Kidney tubule cell (primary cell): Measurements from ENCODE around the gene HK2.
"Not testable (repeated sequence)": the region's sequence is repeated elsewhere in the genome, so short reads cannot be mapped to it uniquely, and the experiment has no call there.

Experiments
- DNase-seq: peaks from one replicate; pipeline ENCODE4 v3.0.0-alpha.2; 2018; ENCODE audit warnings: low spot score

The HK2 gene

DNA sequence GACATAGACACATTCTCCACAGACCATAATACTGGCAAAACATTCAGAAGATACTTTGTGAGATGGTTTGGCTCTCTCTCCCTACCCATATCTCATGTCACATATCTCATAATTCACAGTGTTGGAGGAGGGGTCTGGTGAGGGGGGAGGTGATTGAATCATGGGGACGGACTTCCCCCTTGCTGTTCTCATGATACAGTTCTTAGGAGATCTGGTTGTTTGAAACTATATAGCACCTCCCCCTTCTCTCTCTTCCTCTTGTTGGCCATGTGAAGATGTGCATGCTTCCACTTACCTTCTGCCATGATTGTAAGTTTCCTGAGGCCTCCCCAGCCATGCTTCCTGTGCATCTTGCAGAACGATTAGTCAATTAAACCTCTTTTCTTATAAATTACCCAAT lies 61.1 kb downstream of the HK2 start:
- no peak for DNase-seq

DNA sequence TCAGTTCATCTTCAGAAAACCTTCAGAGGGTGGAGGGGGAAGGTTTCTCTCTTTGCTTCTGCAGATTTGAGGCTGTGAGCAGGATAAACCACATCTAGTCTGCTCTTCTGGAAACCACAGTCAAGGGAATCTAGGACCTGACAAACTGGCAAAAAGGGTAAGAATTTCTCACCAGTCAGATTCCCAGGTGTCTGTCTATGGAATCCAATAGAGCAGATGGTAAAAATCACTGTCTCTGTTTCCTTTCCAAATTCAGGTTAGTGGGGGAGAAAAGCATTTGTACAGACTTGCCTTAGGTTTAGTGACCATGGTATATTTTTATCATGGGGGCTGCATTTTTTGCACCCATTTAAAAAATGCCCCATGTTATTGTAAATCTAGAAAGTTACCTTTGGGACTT lies 62.3 kb downstream of the HK2 start:
- DNase-seq = no peak

DNA sequence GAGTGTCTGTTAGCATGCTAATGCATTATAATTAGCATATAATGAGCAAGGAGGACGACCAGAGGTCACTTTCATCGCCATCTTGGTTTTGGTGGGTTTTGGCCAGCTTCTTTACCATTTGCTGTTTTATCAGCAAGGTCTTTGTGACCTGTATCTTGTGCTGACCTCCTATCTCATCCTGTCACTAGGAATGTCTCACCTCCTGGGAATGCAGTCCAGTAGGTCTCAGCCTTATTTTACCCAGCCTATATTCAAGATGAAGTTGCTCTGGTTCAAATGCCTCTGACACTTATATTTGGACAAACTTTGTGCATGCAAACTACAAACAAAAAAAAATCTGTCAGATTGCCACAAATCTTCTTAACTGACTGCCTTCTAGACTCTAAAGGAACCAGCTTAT lies 66.3 kb downstream of the HK2 start:
- DNase-seq = not testable (repeated sequence)

DNA sequence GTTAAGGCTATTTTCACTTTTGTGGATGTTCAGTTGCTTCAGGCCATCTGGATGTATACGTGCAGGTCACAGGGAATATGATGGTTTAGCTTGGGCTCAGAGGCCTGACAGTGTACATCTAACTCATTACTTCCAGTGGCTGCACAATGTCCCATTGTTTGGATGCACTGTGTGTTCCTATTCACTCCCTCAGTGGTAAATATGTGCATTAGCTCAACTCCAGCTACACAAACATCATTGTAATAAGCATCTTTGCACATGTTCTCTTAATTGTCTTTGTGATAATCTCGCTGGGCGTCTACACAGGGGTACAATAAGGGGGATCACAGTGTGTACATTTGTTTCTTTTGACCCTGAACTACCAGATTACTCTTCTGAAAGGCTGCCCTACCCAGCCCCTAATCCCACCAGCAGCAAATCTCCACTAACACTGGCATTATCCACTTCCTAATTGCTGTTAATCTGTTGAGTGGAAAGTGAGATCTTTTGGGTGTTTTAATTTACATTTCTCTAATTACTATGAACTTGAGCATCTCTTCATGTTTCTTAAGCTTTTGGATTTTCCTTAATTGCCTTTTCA lies 68.4 kb downstream of the HK2 start:
- DNase-seq = no peak

DNA sequence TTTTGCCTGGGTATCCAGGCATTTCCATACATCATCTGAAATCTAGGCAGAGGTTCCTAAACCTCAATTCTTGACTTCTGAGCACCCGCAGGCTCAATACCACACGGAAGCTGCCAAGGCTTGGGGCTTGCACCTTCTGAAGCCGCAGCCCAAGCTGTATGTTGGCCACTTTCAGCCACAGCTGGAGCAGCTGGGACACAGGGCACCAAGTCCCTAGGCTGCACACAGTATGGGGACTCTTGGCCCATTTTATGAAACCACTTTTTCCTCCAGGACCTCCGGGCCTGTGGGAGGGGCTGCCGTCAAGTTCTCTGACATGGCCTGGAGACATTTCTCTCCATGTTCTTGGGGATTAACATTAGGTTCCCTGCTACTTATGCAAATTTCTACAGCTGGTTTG lies 72.5 kb downstream of the HK2 start:
- no peak for DNase-seq

DNA sequence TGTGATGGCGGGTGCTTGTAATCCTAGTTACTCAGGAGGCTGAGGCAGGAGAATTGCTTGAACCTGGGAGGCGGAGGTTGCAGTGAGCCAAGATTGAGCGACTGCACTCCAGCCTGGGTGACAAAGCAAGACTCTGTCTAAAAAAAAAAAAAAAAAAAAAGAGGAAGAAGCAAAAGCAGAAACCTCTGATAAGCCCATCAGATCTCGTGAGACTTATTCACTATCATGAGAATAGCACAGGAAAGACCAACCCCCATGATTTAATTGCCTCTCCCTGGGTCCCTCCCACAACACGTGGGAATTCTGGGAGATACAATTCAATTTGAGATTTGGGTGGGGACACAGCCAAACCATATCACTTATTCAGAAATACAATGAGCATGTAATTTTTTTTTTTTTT lies 73.6 kb downstream of the HK2 start:
- DNase-seq = not testable (repeated sequence)

DNA sequence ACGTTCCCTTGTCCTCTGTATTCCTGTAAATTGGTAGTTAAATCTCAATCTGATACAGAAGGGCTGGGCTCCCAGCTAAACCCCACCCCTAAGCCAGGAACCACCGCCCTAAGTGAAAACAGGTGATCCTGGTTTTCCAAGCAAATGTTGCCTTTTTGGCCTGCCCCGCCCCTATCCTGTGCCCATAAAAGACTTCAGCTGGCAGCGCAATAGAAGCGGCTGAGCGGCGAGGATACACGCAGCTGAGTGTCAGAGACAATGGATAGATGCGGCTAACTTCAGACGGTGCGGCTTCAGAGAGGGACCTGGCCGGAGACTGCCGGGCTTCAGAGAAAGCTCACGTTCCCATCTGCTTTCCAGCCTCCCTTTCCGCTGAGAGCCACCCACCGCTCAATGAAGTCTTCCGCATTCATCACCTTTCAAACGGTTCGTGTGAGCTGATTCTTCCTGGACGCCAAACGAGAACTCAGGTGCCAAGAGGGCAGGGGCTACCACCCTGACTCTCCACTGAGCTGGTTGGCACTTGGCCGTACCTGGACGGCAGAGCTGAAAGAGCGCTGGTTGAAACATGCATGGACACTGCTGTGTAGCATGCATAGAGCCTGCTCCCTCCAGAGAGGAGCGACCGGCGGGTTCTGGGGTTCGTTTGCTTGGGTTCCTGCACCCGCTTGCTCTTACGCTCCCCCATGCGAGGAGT lies 75.0 kb downstream of the HK2 start:
- DNase-seq = peak; percentile 8

DNA sequence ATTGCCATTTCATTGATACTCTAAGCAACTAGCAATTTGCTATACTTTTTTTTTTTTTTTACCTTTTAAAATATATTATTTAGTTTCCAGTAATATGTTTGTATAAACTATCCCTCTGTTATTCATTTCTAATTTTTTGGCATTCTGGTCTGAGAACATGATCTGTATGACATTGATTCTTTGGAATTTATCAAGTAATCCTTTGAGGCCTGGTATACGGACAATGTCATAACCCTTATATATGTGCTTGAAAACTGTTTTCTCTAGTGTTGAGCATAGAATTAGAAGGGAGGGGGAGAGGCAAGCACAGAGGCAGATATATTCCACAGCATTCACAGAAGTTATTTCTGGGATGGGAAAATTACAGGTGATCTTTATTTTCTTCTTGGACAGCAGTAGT lies 76.3 kb downstream of the HK2 start:
- no peak for DNase-seq

DNA sequence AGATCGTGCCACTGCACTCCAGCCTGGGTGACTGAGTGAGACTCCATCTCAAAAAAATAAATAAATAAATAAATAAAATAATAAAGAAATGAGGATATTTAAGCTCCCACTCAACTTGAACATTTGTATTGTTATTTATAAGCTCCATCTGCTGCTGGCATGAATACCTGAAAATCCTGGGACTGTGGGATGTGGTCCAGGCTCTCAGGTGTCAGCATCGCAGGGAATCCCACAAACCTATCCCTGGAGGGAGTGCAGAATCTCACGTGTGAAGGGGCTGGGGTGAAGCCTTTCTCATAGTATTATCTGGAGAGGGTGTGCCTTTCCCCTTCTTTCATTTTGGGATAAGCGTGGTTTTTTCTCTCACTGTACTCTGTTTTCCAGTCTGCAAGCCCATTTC lies 77.1 kb downstream of the HK2 start:
- DNase-seq = no peak

DNA sequence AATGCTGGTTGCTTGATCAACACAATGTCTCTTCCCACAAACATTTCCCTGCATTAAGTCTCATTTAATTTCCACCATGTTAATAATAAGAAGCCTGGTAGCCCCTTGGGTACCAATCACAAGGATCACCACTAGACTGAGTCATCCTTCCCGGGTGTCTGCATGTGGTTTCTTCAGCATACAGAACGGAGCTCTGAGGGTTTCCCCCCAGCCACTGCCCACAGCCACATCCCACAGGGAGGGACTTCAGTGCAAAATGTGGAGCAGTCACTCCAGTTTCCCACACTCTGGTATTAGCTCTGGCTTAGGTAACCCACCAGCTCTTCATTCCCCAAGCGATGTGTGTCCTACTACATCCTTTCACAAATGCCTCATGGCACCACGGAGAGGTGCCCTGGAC lies 81.8 kb downstream of the HK2 start:
- DNase-seq = peak; percentile 58

DNA sequence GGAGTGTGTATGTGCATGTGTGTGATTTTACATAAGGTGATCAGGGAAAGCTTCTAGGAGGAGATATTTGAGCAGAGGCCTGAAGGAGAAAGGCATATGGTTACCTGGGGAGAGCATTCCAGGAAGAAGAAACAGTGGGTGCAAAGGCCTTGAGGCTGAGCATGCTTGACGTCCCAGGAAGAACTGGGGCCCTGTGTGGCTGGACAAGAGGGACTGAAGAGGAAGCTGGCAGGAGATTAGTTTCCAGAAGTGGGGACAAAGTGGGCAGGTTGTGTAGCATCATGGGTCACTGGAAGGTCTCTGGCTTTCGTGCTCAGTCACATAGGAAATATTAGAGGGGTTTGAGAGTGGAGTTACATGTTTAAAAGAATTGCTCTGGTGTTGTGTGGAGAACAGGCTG lies 82.5 kb downstream of the HK2 start:
- no peak for DNase-seq

DNA sequence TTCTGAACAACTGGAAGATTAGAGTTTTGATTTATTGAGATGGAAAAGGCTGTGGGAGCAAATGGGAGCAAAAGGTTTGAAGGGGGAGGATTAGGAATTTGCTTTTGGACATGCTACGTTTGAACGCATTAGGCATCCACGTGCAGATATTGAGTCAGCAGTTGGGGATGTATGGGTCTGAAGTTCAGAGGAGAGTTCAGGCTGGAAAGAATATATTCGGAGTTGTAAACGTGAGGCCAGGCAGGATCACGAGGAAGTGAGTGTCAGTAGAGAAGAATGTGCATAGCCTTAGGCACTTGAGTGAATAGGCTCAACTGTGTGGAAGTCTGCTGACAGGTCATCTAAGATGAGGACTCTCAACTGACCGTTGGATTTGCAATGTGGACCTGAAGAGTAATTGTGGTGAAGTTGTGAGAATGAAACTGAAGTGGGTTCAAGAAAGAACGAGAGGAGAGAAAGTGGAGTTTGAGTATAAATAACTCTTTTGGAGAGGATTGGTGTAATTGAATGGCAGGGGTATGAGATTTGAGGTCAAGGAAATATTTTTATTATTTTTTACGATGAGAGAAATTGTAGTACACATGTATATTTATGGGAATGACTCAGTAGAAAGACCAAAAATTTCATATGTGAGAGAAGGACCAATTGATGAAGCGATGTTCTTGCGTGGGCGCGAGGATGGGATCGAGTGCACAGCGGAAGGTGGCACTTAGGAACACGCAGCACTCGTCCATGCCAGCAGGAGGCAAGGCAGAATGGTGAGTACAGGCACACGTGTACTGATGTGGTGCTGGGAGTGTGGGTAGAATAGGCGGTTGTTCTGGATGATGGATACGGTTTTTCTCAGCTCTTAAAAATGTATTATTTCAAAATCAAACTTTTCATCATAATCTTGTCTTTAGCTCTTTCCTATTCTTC lies 84.0 kb downstream of the HK2 start:
- peak; percentile 86 for DNase-seq

DNA sequence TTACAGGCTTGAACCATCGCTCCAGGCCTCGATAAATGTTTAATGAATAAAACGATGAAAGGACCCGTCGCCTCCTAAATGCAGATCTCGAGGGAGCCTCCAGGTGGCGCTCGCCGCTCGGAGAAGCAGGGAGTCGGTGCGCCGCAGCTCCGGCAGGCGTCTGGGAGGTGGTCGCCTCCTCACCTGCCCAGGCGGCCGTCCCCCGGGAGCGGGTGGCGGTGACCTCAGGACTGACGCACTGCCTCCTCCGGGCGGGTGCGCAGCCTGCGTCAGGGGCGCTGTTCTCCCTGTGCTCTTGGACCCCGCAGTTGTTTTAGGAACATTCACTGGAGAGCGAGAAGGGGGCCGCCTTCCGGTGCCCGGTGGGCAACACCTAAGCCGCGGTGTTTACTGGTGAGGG lies 85.9 kb downstream of the HK2 start:
- DNase-seq = peak; percentile 60

DNA sequence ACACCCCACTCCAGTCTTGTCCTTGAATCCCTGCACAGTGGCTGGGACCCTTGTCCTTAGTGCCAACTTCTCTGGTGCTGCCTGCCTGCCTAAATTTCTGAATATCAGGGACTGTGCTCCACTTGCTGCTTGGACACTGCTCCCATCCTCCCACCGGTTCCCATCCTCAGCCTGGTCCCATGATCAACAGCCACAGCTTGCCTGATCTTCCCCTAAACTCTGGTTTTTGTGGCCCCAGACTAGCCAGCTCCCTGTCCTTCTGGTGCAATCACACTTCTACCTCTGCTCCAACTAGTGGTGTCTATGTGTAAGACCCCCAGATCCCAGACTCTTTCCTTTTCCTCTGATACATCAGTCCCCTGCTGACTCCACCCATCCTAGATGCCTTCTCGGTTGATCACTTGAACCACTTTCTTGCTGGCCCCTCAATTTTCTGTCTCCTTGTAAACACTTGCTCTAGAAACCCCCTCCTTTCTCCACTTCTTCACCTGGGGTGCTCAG lies 87.4 kb downstream of the HK2 start:
- DNase-seq = no peak

DNA sequence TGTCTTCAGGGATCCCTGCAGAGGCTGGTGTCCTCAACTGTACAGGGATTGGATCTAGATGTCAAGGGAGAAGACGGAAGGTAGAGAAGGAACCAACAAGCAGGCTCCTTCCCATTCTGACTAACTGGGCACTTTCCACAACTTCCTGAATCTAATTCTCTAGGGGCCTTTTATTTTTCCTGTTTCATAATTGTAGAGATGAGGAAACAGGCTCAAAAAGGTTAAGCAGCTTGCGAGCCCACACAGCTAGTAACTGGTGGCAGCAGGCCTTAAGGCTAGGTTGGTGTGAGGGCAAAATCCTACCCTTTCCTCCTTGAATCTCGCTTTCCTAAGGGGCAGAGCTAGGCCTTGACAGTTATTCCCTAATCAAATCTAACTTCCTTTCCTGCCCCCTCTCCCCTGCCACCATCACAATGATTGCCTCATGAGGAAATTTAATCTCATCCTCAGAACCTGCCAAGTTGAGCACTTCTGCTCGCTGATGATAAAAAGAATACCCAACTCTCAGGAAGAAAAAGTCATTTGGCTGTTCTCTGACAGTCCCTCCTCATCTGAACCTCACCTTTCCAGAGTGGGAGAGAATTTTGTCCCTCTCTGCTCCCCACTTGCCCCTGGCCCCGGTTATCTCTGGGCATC lies 88.8 kb downstream of the HK2 start:
- no peak for DNase-seq

DNA sequence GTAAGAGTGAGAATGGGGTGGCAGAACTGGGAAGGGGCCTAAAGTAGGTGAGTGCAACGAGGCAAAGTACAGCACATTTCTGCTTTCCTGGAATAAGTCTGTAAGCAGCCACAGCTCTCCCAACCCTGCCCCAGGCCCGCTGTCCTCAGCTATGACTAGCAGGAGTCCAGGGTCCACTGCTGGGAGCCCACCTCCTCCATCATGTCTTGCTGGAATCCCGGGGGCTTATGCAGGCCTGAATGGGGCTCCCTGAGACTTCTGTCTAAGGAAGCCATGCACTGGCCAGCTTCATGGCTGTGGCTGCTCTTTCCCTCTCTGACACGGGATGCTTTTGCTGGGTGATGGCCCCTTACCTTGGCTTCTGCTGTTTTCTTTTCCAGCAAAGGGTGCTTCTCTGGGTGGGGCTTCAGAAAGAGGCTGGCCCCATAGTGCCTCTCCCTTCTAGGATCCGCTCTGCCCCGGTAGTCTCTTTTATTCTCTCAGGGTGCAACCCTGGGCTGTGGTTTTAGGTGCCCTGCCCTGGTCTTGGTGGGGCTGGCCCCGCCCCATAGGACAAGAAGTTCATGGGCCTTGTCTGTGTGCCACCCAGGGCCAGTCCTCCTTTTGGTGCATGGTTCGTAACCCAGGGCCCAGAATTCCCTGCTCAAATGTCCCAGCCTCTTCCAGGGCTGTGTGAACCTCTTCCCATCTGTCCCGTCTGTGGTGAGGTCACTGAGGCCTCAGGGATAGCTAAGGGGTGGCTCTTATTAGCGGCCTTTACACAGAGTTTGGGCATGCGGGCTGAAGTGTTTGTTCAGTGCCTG lies 90.7 kb downstream of the HK2 start:
- no peak for DNase-seq

DNA sequence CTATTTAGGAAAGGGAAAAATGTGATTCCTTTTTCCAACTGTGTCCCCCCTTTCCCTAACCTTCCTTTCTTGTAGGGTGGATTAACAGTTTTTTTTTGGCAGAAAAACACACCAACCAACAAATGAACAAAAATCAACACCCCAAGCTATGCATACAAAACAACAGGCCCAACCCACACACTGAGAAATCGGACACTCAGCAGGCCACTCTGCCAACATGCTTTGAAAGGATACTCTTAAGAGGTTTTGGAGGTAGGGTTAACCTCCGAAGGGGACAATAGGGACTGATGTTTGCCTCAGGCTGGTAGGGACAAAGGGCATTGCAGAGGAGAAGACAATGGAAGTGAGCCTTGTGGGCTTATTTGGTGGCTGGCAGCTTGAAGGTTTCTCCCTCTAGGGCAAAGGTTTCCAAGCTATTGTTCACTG lies 91.4 kb downstream of the HK2 start:
- no peak for DNase-seq

DNA sequence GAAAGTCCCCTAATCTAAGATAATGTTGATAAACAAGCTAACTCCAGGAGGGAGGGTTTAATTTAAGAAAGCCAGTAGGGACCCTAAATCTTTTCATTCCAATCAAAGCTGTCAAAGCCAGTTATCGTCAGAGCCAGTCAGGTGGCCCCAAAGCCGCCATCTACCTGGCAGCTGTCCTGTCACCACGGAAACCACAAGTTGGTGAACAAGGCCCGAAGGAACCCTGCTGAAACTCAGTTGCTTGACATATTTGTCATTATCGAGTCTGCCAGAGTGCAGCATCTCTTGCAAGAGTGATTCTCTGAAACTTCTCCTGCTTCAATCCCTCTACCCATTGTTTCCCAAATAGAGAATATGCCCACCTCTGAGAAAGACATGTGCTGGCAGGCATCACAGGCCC lies 93.7 kb downstream of the HK2 start:
- DNase-seq = no peak

DNA sequence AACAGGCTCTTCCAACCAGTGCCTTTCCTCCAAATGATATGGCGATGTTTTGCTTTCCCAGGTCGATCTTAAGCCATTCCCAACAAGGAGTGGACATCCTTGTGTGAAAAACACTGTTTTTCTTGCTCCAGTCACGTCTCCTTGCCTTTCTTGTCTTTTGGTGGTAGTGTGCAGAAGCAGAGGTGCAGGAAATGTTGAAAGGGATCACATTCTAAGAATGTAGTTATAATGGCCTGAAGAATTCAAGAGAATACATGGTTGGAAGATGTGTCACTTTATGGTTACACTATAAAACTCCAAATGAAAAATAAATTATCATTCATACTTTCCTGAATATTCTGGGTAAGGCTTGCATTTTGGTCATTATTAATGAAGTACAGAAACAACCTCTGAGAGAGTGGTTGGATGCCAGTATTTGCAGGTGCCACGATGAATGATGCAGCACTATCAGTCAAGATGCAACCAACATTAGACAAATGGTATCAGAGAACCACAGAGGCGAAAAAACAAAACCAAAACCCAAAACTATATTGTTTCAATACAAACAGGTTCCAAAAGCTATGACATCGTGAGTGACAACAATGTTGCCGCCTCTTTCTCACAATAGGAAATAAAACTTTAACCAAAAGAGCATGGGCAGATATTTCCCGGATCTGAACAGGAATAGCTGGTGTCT lies 97.0 kb downstream of the HK2 start:
- DNase-seq = no peak

DNA sequence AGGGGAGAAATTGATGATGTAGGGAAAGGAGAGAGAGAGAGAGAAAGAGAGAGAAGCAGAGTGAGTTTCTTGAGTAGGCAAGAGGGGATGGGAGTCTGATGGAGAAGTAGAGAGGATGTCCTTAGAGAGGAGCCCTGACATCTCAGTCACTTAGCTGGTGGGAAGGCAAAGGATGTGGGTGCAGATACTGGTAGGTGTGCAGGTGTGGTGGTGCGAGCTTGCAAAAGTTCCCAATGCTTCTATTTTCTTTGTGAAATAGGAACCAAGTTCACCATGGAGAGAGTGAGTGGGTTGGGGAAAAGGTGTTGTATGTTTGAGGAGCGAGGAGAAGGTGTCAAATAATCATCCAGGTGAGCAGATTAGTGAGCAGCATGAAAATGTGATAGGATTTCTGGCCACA lies 98.0 kb downstream of the HK2 start:
- no peak for DNase-seq

DNA sequence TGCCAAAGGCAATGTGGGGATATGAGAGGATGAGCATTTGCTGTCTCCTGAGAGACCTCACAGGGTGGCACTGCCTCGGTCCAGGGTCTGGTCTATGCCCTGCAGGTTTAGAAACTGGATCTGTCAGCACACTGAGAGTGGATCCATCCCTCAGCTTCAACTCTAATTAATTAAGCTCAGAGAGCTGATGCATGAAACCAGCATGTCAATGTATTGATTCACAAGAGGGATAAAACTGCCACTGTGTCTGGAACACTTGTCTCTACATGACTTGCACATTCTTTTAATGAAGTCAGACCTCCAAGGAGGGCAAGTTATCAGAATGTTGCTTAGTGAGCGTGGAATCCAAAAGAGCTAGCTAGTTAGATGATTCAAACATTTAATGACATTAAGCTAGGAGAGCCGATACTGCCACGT lies 102.1 kb downstream of the HK2 start:
- peak; percentile 85 for DNase-seq
